BJ (cell line): ENCODE measurements around the gene PTK6. TPM values are rescaled to one million over a fixed set of nuclear protein-coding genes. Genes with fewer than 3 reads are reported as not detected.

Experiments
- CTCF ChIA-PET: fragments of 350-600 bp; formaldehyde crosslinking; extraction: SDS; loops from one replicate; lab custom pipeline; 2021; ENCODE audit warnings: antibody characterized with exemption, inconsistent platforms; lab: Yijun Ruan, JAX
- POLR2A ChIA-PET: fragments of 300-600 bp; sonication (Branson Sonifier 250); formaldehyde crosslinking; extraction: SDS; loops from one replicate; lab custom pipeline; 2021; ENCODE audit warnings: antibody characterized with exemption; lab: Charles Lee
- DNase-seq: peaks from one replicate; pipeline ENCODE4 v3.0.0-alpha.2; 2011; ENCODE audit warnings: low read depth
- H3K27me3 ChIP-seq: 2 replicates; pipeline ENCODE4 v1.6.0; 2011; ENCODE audit warnings: low read length; ENCODE audit not compliant: control insufficient read depth, insufficient read depth
- H3K36me3 ChIP-seq: 2 replicates; pipeline ENCODE4 v1.5.1; 2011; ENCODE audit warnings: low read length; ENCODE audit not compliant: control insufficient read depth, insufficient read depth
- H3K4me3 ChIP-seq: 2 replicates; pipeline ENCODE4 v1.5.1; 2011; ENCODE audit warnings: low read depth, mild to moderate bottlenecking, control low read depth, low read length
- CTCF ChIP-seq: IDR thresholded peaks from 2 replicates; pipeline ENCODE4 v1.5.1; 2011; ENCODE audit warnings: low read depth, mild to moderate bottlenecking, control low read depth, inconsistent platforms, low read length, moderate library complexity; ENCODE audit not compliant: insufficient read depth
- polyA plus RNA-seq: library from polyadenylated mRNA; depleted of rRNA; stranded (reverse); fragments of >200 nt; gene quantifications from 2 replicates; pipeline ENCODE4 v1.2.3, GENCODE V29; 2011

Gene PTK6
- polyA plus RNA-seq, 1 experiment, result 0.05 TPM

GRCh38 chr20:63553251-63553932 is 16.2 kb upstream of the PTK6 start:
- no peak for DNase-seq
- CTCF ChIA-PET, result interaction anchor here (0.7 to 4.7 kb wide), 3 partner anchors 12 to 36 kb away, joined by 3 to 16 read pairs (median 3); no protein-coding TSS in a partner anchor
- Histone ChIP-seq H3K27me3 (peaks cover 1% of the 10 kb centered on the region), H3K36me3 (no peaks in the 10 kb centered on the region; the same call in 1 of the 2 replicates), H3K4me3 (peak overlapping the region; percentile 72)
- TF ChIP-seq CTCF, result no peak
- POLR2A ChIA-PET, result interaction anchor here (0.7 kb wide), 1 partner anchor 1046 kb away, joined by 4 read pairs; no protein-coding TSS in a partner anchor

DNA sequence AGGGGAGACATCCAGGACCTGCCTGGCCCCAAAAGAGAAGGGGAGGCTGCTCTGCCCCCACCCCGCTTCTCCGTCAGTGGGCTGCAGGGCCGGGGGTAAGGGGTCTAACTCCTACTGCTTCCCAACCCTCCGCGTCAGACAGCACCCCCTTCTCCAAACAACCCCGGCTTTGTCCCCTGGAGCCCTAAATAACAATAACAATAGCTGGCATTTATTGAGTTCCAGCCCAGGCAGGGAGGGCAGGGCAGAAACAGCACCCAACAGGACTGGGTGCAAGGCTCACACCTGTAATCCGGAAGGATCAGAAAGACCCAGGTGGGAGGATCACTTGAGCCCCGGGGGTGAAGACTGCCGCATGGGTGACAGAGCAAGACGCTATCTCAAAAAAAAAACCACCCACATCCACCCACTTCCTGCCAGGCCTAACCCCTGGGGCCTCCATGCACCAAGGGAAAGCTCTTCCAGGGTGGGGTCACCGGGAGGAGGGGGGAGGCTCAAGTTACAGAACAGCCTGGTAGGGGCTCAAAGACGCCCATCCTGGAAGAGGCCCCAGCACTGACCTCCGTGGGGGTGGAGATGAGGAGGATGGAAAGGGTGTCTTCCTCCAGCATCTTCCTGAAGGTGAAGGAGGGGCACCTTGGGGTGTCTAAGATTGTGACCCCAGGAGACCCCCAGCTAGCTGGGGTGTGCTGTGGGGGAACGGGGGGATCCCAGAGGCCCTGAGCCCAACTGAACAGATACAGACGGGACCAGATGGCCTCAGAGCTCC is 15.5 kb upstream of the PTK6 start:
- POLR2A ChIA-PET, result interaction anchor here (0.7 kb wide), 1 partner anchor 1045 kb away, joined by 4 read pairs; no protein-coding TSS in a partner anchor

GRCh38 chr20:63551068-63551467 is 13.9 kb upstream of the PTK6 start:
- H3K36me3 ChIP-seq, result no peaks in the 10 kb centered on the region
- H3K4me3 ChIP-seq, result no peak overlapping the region
- ChIA-PET CTCF (interaction anchor here (4.7 kb wide), 1 partner anchor 13 kb away, joined by 16 read pairs; no protein-coding TSS in a partner anchor), POLR2A (no interaction called here)
- H3K27me3 ChIP-seq, result peaks cover 5% of the 10 kb centered on the region
- TF ChIP-seq CTCF, result no peak
- no peak for DNase-seq

More for the DNA sequence above, 15.5 kb upstream of the PTK6 start:
- no peak for TF ChIP-seq CTCF
- CTCF ChIA-PET, result interaction anchor here (0.7 to 4.7 kb wide), 3 partner anchors 11 to 37 kb away, joined by 3 to 16 read pairs (median 3); no protein-coding TSS in a partner anchor
- H3K4me3 ChIP-seq, result no peak overlapping the region
- peaks cover 5% of the 10 kb centered on the region for H3K27me3 ChIP-seq
- DNase-seq, result no peak
- H3K36me3 ChIP-seq, result no peaks in the 10 kb centered on the region; the same call in 1 of the 2 replicates

GRCh38 chr20:63549679-63550282 is 12.6 kb upstream of the PTK6 start:
- TF ChIP-seq CTCF, result no peak
- Histone ChIP-seq H3K36me3 (no peaks in the 10 kb centered on the region), H3K4me3 (no peak overlapping the region), H3K27me3 (peaks cover 5% of the 10 kb centered on the region)
- ChIA-PET CTCF (interaction anchor here (4.7 kb wide), 1 partner anchor 11 kb away, joined by 16 read pairs; no protein-coding TSS in a partner anchor), POLR2A (no interaction called here)
- no peak for DNase-seq
